Transverse colon (tissue), 4 donors: ENCODE measurements around the gene ARHGEF7. TPM values are rescaled to one million over a fixed set of nuclear protein-coding genes. Genes with fewer than 3 reads are reported as not detected.

Source experiments
- DNase-seq: peaks from one replicate; pipeline ENCODE4 v3.0.0-alpha.2; 2019
- H3K27ac ChIP-seq, 4 donors: fragments of 200-600 bp; sonication (generic); 2 replicates each; pipeline ENCODE4 v1.5.1; 2016 to 2018; ENCODE audit warnings: inconsistent platforms in 4 of 4
- H3K27me3 ChIP-seq: fragments of 200-600 bp; sonication (generic); 2 replicates; pipeline ENCODE4 v1.5.1; 2017; ENCODE audit warnings: inconsistent platforms
- H3K36me3 ChIP-seq, 4 donors: fragments of 200-600 bp; sonication (generic); 2 replicates each; pipeline ENCODE4 v1.5.1; 2017 to 2019; ENCODE audit warnings: inconsistent platforms in 4 of 4
- H3K4me1 ChIP-seq, 4 donors: fragments of 200-600 bp; sonication (generic); 2 replicates each; pipeline ENCODE4 v1.5.1; 2017 to 2020; ENCODE audit warnings: inconsistent platforms in 4 of 4
- H3K4me3 ChIP-seq, 4 donors: fragments of 200-600 bp; sonication (generic); 1 replicate in 1 of 4; 2 replicates in 3 of 4; pipeline versions ENCODE4 v1.5.1 to v1.6.1; 2017 to 2019; ENCODE audit warnings: inconsistent platforms in 4 of 4
- H3K9me3 ChIP-seq, 2 donors: fragments of 200-600 bp; sonication (generic); 2 replicates each; pipeline ENCODE4 v1.5.1; 2017 to 2019; ENCODE audit warnings: inconsistent platforms in 2 of 2
- CTCF ChIP-seq, 5 experiments: fragments of 200-600 bp in 3 of 5; fragments of 450-650 bp in 2 of 5; sonication (generic) in 3 of 5; IDR thresholded peaks; 1 replicate in 2 of 5; 2 replicates in 3 of 5; pipeline ENCODE4 v1.5.1; 2016 to 2017; ENCODE audit warnings: antibody characterized with exemption in 5 of 5, inconsistent platforms in 3 of 5, mild to moderate bottlenecking in 2 of 5, moderate library complexity in 1 of 5
- EP300 ChIP-seq: sonication (generic); formaldehyde crosslinking; IDR thresholded peaks from one replicate; pipeline ENCODE4 v1.6.1; 2017; ENCODE audit warnings: antibody characterized with exemption, low read depth
- POLR2A ChIP-seq: fragments of 450-650 bp; IDR thresholded peaks from one replicate; pipeline ENCODE4 v1.6.1; 2016; ENCODE audit warnings: antibody characterized with exemption, mild to moderate bottlenecking, moderate library complexity
- POLR2AphosphoS5 ChIP-seq, 3 donors: sonication (generic); formaldehyde crosslinking; IDR thresholded peaks; one replicate each; pipeline ENCODE4 v1.6.1; 2016; ENCODE audit warnings: antibody characterized with exemption in 3 of 3
- WGBS, 2 donors: methylation state at CpG; one replicate each; pipeline ENCODE4 v1.1.5; 2018; ENCODE audit warnings: low coverage in 1 of 2; 5-methylcytosine and 5-hydroxymethylcytosine counted together
- in situ Hi-C, 4 donors: fragments of 200-750 bp; cut with MboI; loops; one replicate each; pipeline versions ENCODE4 v1.15.0 to v1.15.1; 2017; ENCODE audit warnings: low sequenced_read_pairs in 3 of 4, low pct_ligation_motif_present in 1 of 4, low pct_unique_long_range_greater_than_20kb in 1 of 4
- intact Hi-C: fragments of 100-400 bp; cut with DNase I; formaldehyde crosslinking; loops from one replicate; pipeline ENCODE4 v1.15.1; 2023; ENCODE audit warnings: low total_unique reads
- total RNA-seq, 4 donors: library from RNA; depleted of rRNA; stranded (reverse); fragments of >200 nt; gene quantifications; one replicate each; pipeline ENCODE4 v1.1.0, GENCODE V29; 2016

Gene ARHGEF7
- total RNA-seq, 4 donors from 2014 or later = 62.3 to 104 (median 75.6) TPM

- no peak overlapping the region for H3K27ac ChIP-seq
- H3K36me3 ChIP-seq = no peaks in the 10 kb centered on the region
- no peak overlapping the region for H3K4me3 ChIP-seq
- no peak for DNase-seq
- no peaks in the 10 kb centered on the region for H3K27me3 ChIP-seq
- in situ Hi-C loops = no loop called here
- H3K4me1 ChIP-seq = no peaks in the 10 kb centered on the region
- H3K9me3 ChIP-seq = no peaks in the 10 kb centered on the region
- intact Hi-C loops = no loop called here
- TF ChIP-seq POLR2AphosphoS5 (IDR thresholded peaks at IDR 0.05) (no peak), POLR2A (no peak), EP300 (no peak), CTCF (IDR thresholded peaks at IDR 0.05) (no peak)
- WGBS, 2 donors = 95% methylated on average over 4 to 12 of the region's 12 CpGs
Measured at GRCh38 chr13:111319521-111319920, 204.4 kb downstream of the ARHGEF7 start.

GRCh38 chr13:111319998-111320911 is 205.1 kb downstream of the ARHGEF7 start, which contains the start of gene TEX29:
TSS of gene TEX29 (plus strand) at chr13:111320642. CDS start at chr13:111320891, 249 bp downstream.
- no peak for TF ChIP-seq POLR2AphosphoS5 (IDR thresholded peaks at IDR 0.05)
- no peak within 1 kb of the TSS for H3K4me3 ChIP-seq
- intact Hi-C loops = no loop called here

GRCh38 chr13:111322001-111322915 is 207.1 kb downstream of the ARHGEF7 start:
- 96% methylated on average over 19 of the region's 19 CpGs; no CpG with 5 or more reads in 1 of the 2 donors for WGBS, 2 donors

More at GRCh38 chr13:111319998-111320911, 205.1 kb downstream of the ARHGEF7 start, which contains the start of gene TEX29:
- Histone ChIP-seq H3K36me3 (no peaks in the 10 kb centered on the region), H3K27me3 (no peaks in the 10 kb centered on the region), H3K27ac (no peak within 1 kb of the TSS), H3K9me3 (no peaks in the 10 kb centered on the region), H3K4me1 (no peaks in the 10 kb centered on the region)
- in situ Hi-C loops = no loop called here
- 83% methylated on average over 35 of the region's 35 CpGs; no CpG with 5 or more reads in 1 of the 2 donors for WGBS, 2 donors
- DNase-seq = no peak

GRCh38 chr13:111322916-111323331 is 207.8 kb downstream of the ARHGEF7 start:
- Histone ChIP-seq H3K4me3 (no peak overlapping the region), H3K4me1 (no peaks in the 10 kb centered on the region), H3K36me3 (no peaks in the 10 kb centered on the region), H3K27me3 (no peaks in the 10 kb centered on the region), H3K9me3 (no peaks in the 10 kb centered on the region), H3K27ac (no peak overlapping the region)
- in situ Hi-C loops = no loop called here
- intact Hi-C loops = no loop called here
- no peak for DNase-seq
- WGBS, 2 donors = 75% methylated on average over 7 of the region's 7 CpGs; no CpG with 5 or more reads in 1 of the 2 donors
- TF ChIP-seq POLR2A (no peak), EP300 (no peak), CTCF (IDR thresholded peaks at IDR 0.05) (no peak), POLR2AphosphoS5 (IDR thresholded peaks at IDR 0.05) (no peak)

More at GRCh38 chr13:111322001-111322915, 207.1 kb downstream of the ARHGEF7 start:
- Histone ChIP-seq H3K9me3 (no peaks in the 10 kb centered on the region), H3K4me1 (no peaks in the 10 kb centered on the region), H3K36me3 (no peaks in the 10 kb centered on the region), H3K27ac (no peak overlapping the region), H3K4me3 (no peak overlapping the region), H3K27me3 (no peaks in the 10 kb centered on the region)
- TF ChIP-seq POLR2AphosphoS5 (IDR thresholded peaks at IDR 0.05) = no peak
- no peak for TF ChIP-seq POLR2A
- no peak for TF ChIP-seq CTCF (IDR thresholded peaks at IDR 0.05)
- TF ChIP-seq EP300 = no peak
- in situ Hi-C loops = no loop called here
- no peak for DNase-seq
- intact Hi-C loops = no loop called here
